Glutamatergic neuron (in vitro differentiated cells): ENCODE data around the gene GRHL1. TPM values are rescaled to one million over a fixed set of nuclear protein-coding genes. Genes with fewer than 3 reads are reported as not detected.
"Not testable (repeated sequence)": the region's sequence is repeated elsewhere in the genome, so short reads cannot be mapped to it uniquely, and the experiment has no call there.

Experiments used
- DNase-seq: peaks from one replicate; pipeline ENCODE4 v3.0.0; 2022
- H3K27ac Mint-ChIP-seq: one replicate; pipeline ENCODE4 v1.8.0; 2020; ENCODE audit warnings: mild to moderate bottlenecking, mixed read lengths, inconsistent platforms; ENCODE audit not compliant: unreplicated experiment
- H3K27me3 Mint-ChIP-seq: one replicate; pipeline ENCODE4 v1.8.0; 2020; ENCODE audit warnings: mild to moderate bottlenecking, moderate library complexity, mixed read lengths, inconsistent platforms; ENCODE audit not compliant: unreplicated experiment
- H3K36me3 Mint-ChIP-seq: one replicate; pipeline ENCODE4 v1.8.0; 2020; ENCODE audit warnings: mild to moderate bottlenecking, mixed read lengths, inconsistent platforms; ENCODE audit not compliant: unreplicated experiment
- H3K4me1 Mint-ChIP-seq: one replicate; pipeline ENCODE4 v1.8.0; 2020; ENCODE audit warnings: mild to moderate bottlenecking, low read depth, mixed read lengths, inconsistent platforms; ENCODE audit not compliant: unreplicated experiment
- H3K4me3 Mint-ChIP-seq: one replicate; pipeline ENCODE4 v1.8.0; 2020; ENCODE audit warnings: mild to moderate bottlenecking, mixed read lengths, inconsistent platforms; ENCODE audit not compliant: unreplicated experiment
- H3K9me3 Mint-ChIP-seq: one replicate; pipeline ENCODE4 v1.8.0; 2020; ENCODE audit warnings: mild to moderate bottlenecking, moderate library complexity, mixed read lengths, inconsistent platforms; ENCODE audit not compliant: unreplicated experiment
- total RNA-seq: library from RNA; stranded (reverse); fragmentation: NEBNext Ultra II Directional; extraction: Animal tissue kit (Norgen Biotek cat#: 25700); gene quantifications from one replicate; pipeline ENCODE4 v1.2.1, GENCODE V29; 2021; ENCODE audit not compliant: unreplicated experiment
- TF ChIP-seq, protein P1 (sequence below): fragments of 200-600 bp; sonication (generic); IDR thresholded peaks from one replicate; pipeline ENCODE4 v1.5.0; 2021; ENCODE audit not compliant: partially characterized antibody, unreplicated experiment

The GRHL1 gene
- total RNA-seq, 1 donor from 2014 or later: 4.3 TPM

DNA sequence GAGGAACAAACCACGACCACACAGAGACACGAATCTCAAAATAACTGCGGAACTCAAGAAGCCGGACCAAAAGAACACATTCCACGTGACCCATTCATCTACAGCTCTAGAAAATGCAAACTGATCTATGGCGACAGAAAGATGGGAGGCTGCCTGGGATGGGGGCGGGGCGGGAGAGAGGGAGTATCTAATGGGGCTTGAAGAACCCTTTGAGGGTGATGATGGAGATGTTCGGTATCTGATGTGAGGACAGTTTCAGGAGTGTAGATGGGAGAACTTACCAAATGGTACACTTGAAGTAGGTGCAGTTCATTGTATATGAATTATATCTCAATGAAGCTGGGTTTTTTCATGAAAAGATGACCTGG, 57.3 kb downstream of the GRHL1 start:
- H3K27ac Mint-ChIP-seq: no peak overlapping the region

DNA sequence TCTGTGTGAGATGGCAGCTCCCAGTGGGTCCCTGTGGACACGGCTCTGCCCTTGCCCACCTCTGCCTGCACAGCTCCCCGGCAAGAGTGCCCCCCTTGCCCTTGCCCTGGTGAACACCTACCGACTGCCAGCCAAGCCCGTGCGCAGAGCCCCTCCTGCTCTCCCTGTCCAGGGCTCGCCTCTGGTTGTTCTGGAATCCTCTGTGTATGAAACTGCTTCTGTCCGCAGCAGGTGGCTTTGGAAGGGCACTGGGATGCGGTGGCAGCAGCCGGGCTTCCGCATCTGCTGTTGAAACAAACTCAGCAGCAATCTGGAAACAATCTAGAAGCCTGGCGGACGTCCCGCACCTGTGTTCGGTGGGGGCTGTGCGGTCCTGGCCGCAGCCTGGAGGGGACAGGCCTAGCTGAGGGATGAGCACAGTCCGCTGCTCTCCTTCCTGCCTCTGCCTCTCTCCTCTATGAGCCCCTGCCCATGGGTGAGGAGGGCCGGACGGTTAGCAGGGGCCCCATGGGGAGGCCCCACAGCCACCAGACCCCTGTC, 57.8 kb downstream of the GRHL1 start:
- Mint-ChIP-seq H3K27me3 (no peaks in the 10 kb centered on the region), H3K36me3 (peaks cover 6% of the 10 kb centered on the region), H3K27ac (no peak overlapping the region), H3K4me3 (no peak overlapping the region), H3K9me3 (peaks cover 4% of the 10 kb centered on the region), H3K4me1 (no peaks in the 10 kb centered on the region)
- TF ChIP-seq, protein P1, sequence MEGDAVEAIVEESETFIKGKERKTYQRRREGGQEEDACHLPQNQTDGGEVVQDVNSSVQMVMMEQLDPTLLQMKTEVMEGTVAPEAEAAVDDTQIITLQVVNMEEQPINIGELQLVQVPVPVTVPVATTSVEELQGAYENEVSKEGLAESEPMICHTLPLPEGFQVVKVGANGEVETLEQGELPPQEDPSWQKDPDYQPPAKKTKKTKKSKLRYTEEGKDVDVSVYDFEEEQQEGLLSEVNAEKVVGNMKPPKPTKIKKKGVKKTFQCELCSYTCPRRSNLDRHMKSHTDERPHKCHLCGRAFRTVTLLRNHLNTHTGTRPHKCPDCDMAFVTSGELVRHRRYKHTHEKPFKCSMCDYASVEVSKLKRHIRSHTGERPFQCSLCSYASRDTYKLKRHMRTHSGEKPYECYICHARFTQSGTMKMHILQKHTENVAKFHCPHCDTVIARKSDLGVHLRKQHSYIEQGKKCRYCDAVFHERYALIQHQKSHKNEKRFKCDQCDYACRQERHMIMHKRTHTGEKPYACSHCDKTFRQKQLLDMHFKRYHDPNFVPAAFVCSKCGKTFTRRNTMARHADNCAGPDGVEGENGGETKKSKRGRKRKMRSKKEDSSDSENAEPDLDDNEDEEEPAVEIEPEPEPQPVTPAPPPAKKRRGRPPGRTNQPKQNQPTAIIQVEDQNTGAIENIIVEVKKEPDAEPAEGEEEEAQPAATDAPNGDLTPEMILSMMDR: no peak
- no peak for DNase-seq

More for the DNA sequence above, 57.3 kb downstream of the GRHL1 start:
- Mint-ChIP-seq H3K9me3 (peaks cover 4% of the 10 kb centered on the region), H3K36me3 (peaks cover 6% of the 10 kb centered on the region), H3K4me1 (no peaks in the 10 kb centered on the region), H3K4me3 (peak overlapping the region; percentile 20), H3K27me3 (no peaks in the 10 kb centered on the region)
- TF ChIP-seq, protein P1: no peak
- DNase-seq: no peak

DNA sequence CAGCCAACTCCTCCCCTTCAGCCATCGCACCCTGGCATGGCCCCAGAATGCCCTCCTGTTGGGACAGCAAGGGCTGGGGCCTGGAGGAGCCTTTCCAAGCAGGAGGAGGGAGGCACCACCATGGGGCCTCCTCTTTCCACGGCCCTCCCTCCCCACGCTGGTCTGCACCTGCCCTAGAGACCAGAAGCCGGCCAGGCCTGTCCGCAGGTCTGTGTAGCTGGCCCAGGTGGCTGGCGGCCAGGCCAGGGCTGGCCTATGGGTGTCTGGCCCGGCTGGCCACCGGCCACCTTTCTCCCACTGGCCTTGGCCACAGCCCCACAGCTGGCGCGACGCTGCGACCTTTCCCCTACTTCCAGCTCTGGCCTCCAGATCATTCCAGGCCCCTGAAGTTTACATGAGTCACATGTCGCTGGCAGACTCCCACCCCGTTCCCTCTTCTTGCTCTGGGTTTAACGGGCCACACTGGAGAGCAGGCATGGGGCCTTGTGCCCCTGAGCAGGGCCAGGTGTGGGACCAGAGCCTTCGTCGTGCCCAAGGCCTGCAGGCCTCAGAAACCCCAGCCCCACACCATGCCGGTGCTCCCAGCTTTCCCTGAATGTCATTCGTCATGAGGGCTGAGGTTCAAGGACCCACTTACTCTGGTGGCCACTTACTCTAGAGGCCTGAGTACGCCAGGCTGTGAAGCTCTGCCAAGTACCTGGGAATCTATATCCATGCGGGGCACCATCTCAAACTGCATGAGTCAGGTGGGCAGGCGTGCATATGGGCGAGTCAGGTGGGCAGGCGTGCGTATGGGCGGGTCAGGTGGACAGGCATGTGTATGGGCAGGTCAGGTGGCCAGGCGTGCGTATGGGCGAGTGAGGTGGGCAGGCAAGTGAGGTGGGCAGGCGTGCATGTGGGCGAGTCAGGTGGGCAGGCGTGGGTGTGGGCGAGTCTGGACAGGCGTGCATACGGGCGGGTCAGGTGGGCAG, 58.6 kb downstream of the GRHL1 start:
- peaks cover 4% of the 10 kb centered on the region for H3K9me3 Mint-ChIP-seq
- H3K27me3 Mint-ChIP-seq: no peaks in the 10 kb centered on the region
- H3K36me3 Mint-ChIP-seq: peaks cover 6% of the 10 kb centered on the region
- H3K4me1 Mint-ChIP-seq: no peaks in the 10 kb centered on the region
- H3K27ac Mint-ChIP-seq: no peak overlapping the region
- TF ChIP-seq, protein P1: no peak
- no peak for DNase-seq
- no peak overlapping the region for H3K4me3 Mint-ChIP-seq

DNA sequence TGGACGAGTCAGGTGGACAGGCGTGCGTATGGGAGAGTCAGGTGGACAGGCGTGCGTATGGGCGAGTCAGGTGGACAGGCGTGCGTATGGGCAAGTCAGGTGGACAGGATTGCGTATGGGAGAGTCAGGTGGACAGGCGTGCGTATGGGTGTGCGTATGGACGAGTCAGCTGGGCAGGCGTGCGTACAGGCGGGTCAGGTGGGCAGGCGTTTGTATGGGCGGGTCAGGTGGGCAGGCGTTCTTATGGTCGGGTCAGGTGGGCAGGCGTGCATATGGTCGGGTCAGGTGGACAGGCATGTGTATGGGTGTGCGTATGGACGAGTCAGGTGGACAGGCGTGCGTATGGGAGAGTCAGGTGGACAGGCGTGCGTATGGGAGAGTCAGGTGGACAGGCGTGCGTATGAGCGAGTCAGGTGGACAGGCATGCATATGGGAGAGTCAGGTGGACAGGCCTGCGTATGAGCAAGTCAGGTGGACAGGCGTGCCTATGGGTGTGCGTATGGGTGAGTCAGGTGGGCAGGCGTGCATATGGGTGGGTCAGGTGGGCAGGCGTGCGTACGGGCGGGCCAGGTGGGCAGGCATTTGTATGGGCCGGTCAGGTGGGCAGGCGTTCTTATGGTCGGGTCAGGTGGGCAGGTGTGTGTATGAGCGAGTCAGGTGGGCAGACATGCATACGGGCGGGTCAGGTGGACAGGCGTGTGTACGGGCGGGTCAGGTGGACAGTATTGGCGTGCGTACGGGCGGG, 59.5 kb downstream of the GRHL1 start:
- H3K9me3 Mint-ChIP-seq, H3K36me3 Mint-ChIP-seq, H3K4me1 Mint-ChIP-seq, H3K27me3 Mint-ChIP-seq, H3K4me3 Mint-ChIP-seq, H3K27ac Mint-ChIP-seq, DNase-seq: not testable (repeated sequence)

DNA sequence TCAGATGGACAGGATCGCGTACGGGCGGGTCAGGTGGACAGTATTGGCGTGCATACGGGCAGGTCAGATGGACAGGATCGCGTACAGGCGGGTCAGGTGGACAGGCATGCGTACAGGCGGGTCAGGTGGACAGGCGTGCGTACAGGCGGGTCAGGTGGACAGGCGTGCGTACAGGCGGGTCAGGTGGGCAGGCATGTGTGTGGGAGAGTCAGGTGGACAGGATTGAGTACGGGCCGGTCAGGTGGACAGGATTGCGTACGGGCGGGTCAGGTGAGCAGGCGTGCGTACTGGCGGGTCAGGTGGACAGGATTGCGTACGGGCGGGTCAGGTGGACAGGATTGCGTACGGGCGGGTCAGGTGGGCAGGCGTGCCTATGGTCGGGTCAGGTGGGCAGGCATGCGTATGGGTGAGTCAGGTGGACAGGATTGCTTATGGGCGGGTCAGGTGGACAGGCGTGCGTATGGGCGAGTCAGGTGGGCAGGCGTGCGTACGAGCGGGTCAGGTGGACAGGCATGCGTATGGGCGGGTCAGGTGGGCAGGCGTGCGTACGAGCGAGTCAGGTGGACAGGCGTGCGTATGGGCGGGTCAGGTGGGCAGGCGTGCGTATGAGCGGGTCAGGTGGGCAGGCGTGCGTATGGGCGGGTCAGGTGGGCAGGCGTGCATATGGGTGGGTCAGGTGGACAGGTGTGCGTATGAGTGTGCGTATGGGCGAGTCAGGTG, 60.3 kb downstream of the GRHL1 start:
- not testable (repeated sequence) for H3K4me1 Mint-ChIP-seq, H3K9me3 Mint-ChIP-seq

DNA sequence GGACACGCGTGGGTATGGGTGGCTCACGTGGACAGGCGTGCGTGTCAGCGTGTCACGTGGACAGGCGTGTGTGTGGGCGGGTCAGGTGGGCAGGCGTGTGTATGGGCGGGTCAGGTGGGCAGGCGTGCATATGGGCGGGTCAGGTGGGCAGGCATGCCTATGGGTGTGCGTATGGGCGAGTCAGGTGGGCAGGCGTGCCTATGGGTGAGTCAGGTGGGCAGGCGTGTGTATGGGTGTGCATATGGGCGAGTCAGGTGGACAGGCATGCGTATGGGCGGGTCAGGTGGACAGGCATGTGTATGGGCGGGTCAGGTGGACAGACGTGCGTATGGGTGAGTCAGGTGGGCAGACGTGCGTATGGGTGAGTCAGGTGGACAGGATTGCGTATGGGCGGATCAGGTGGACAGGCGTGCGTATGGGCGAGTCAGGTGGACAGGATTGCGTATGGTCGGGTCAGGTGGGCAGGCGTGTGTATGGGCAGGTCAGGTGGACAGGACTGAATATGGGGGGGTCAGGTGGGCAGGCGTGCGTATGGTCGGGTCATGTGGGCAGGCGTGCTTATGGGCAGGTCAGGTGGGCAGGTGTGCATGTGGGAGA, 61.0 kb downstream of the GRHL1 start:
- H3K4me3 Mint-ChIP-seq, DNase-seq, H3K36me3 Mint-ChIP-seq: not testable (repeated sequence)

More for the DNA sequence above, 60.3 kb downstream of the GRHL1 start:
- not testable (repeated sequence) for H3K36me3 Mint-ChIP-seq, H3K27me3 Mint-ChIP-seq, DNase-seq, H3K27ac Mint-ChIP-seq, H3K4me3 Mint-ChIP-seq

More for the DNA sequence above, 61.0 kb downstream of the GRHL1 start:
- H3K4me1 Mint-ChIP-seq, H3K9me3 Mint-ChIP-seq, H3K27ac Mint-ChIP-seq, H3K27me3 Mint-ChIP-seq: not testable (repeated sequence)
